Stimulated activated CD8-positive, alpha-beta memory T cell treated with anti-CD3 and anti-CD28 coated beads, Interleukin-7, amount 100 ng/mL, for 48 hours (primary cell): ENCODE results near the gene GDF11.

Experiments used
- DNase-seq, 2 donors: peaks; one replicate each; pipeline ENCODE4 v3.0.0-alpha.2; 2020; ENCODE audit warnings: low read depth in 1 of 2; ENCODE audit errors: extremely low read depth in 1 of 2

GDF11 gene

DNA sequence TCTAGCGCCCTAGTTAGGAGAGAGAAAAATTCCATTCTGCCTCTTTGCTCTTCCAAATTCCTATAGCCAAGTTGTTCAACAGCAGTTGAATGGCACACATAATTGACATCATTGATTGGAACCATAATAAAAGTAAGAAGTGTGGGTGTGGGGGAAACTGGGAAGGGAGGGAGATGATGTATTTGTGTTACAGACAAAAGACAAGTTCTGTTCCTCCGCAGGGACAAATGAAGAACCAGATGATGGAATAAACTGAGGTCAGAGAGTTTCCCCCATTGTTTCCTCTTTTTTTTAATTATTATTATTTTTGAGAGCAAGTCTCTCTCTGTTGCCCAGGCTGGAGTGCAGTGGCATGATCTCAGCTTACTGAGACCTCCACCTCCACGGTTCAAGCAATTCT lies 34.9 kb downstream of the GDF11 start:
- no peak for DNase-seq

DNA sequence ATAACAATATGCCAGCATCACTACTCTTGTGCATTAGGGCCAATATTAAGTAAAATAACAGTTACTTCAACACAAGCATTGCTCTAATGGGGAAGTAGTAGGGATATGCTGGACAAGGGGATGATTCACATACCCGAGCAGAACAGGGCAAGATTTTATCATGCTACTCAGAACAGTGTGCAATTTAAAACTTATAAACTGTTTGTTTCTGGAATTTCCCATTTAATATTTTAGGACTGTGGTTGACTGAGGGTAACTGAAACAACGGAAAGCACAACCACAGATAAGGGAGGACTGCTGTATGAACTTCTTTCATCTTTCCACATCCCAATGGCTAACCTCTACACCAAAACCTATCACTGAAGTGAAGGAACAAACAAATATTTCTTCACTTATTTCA lies 37.8 kb downstream of the GDF11 start:
- DNase-seq, result no peak

DNA sequence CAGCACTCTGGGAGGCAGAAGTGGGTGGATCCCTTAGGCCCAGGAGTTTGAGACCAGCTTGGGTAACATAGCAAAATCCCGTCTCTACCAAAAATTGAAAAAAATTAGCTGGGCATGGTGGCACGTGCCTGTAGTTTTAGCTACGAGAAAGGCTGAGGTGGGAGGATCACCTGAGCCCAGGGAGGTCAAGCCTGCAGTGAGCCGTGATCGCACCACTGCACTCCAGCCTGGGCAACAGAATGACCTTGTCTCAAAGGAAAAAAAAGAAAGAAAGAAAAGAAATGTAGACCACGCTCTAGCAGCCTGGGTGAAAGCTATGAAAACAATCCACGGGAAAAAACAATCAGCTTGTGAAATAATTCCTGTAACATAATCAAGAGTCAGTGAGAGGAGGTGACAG lies 45.6 kb downstream of the GDF11 start:
- DNase-seq, result no peak

DNA sequence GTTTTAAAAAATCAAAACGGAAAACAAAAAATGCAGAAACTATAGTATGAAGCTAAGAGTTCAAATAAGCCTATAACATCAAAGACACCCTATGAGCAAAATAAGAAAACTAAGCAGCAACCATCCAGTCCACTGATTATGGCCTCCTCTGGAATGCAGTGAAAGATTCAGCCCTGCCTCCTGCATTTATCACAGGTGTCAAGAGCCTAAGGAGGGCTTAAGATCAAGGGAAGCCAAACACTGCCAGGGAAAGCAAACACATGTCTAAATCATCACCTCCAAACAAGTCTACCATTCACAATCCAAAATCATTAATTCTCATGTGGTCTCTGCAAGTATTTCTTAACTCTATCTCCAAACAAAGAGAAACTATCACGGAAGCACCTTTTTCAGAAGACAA lies 46.2 kb downstream of the GDF11 start:
- no peak for DNase-seq

DNA sequence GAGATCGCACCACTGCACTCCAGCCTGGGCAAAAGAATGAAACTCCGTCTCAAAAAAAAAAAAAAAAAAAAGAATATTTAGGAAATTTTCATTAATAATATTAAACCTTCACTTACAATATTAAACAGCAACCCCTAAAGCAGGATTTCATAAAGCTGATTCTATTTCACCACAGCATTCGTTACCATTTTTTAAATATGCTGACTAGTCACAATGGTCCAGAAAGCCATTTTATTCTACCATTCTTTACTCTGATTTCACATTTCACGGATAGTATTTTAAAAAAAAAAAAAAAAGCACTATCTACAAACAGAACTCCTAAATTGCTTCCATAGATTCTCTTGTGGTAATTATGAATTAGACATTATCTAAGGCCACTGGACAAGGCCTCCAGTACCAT lies 47.0 kb downstream of the GDF11 start:
- no peak for DNase-seq

DNA sequence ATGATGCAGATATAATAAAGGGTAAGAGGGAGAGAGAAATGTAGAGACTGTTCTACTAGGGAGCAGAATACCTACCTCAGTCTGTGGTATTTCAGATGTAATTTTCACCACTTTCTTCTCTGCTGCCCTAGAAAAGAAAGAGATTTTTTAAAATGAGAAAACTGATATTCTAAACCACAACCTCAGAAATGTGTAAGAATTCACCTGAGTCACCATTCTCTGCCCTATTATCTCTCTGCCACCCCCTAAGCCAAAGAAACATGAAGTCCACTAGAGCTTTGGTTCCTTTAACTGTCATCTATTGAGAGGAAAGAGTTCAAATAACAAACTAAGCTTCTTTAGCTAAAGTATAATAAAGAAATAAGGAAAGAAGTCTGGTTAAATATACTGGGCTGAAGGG lies 53.0 kb downstream of the GDF11 start:
- DNase-seq, result no peak

DNA sequence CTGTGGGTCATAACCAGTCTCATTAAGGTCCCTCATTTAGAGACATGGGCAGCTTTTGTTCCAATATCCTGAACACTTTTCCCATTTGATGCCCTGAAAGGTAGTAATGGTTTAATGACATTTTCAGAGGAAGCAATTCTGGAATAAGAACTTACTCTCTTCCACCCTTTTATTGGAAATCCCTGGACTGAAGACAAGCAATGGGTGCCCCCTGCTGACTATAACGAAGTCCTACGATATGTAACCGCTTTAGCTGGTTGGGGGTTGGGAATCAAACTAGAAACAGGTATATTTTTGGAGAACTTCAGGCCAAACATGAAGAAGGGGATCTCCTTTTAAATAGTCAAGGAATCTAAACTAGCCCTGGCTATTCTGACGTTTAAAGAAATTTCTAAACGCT lies 54.1 kb downstream of the GDF11 start:
- DNase-seq, result no peak

DNA sequence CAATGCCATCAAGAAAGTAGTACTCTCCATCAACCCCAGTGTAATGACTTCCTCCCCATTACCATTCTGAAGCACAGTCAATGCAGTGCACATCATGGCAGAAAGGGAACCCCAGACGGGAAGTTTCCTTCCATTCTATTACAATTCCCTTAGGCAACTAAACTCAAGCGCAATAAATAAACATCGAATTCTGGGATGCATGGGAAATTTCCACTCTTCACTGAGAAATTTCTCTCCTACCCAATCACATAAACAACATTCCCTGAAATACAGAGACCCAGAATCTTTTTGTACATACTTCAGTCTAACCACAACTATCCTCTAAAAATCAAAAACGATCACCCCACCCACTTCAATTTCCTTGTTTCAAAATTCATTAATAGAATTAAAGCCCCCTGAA lies 54.6 kb downstream of the GDF11 start:
- no peak for DNase-seq
